MG63 (cell line): ENCODE data around the gene CDYL2. TPM values are rescaled to one million over a fixed set of nuclear protein-coding genes. Genes with fewer than 3 reads are reported as not detected.
A peak's percentile ranks its signal among the peaks of the same experiment; 100 is the strongest.
"Not testable (repeated sequence)": the region's sequence is repeated elsewhere in the genome, so short reads cannot be mapped to it uniquely, and the experiment has no call there.

Experiments
- DNase-seq: peaks from one replicate; pipeline ENCODE4 v3.0.0-alpha.2; 2020
- H3K27me3 ChIP-seq: fragments of 250-450 bp; sonication (Bioruptor Pico); 2 replicates; pipeline ENCODE4 v1.5.1; 2020; ENCODE audit warnings: mild to moderate bottlenecking, moderate library complexity
- H3K36me3 ChIP-seq: fragments of 250-450 bp; sonication (Bioruptor Pico); 2 replicates; pipeline ENCODE4 v1.5.1; 2020; ENCODE audit warnings: mild to moderate bottlenecking, moderate library complexity
- H3K4me3 ChIP-seq: fragments of 250-450 bp; sonication (Bioruptor Pico); 2 replicates; pipeline ENCODE4 v1.5.1; 2020; ENCODE audit warnings: mild to moderate bottlenecking, moderate library complexity
- H3K9me3 ChIP-seq: fragments of 250-450 bp; sonication (Bioruptor Pico); 2 replicates; pipeline ENCODE4 v1.5.1; 2020; ENCODE audit warnings: mild to moderate bottlenecking, moderate library complexity
- total RNA-seq: library from RNA; depleted of rRNA; stranded (reverse); fragments of >200 nt; shearing (Covaris generic); gene quantifications from 2 replicates; pipeline ENCODE4 v1.2.3, GENCODE V29; 2014; ENCODE audit warnings: low replicate concordance

The CDYL2 gene
- total RNA-seq, 1 experiment from 2014 or later = 0.56 TPM

GRCh38 chr16:80824623-80825364 lies 20.4 kb upstream of the CDYL2 start:
- H3K4me3 ChIP-seq = no peak overlapping the region
- no peaks in the 10 kb centered on the region for H3K27me3 ChIP-seq
- H3K9me3 ChIP-seq = no peaks in the 10 kb centered on the region
- H3K36me3 ChIP-seq = no peaks in the 10 kb centered on the region
- no peak for DNase-seq

DNA sequence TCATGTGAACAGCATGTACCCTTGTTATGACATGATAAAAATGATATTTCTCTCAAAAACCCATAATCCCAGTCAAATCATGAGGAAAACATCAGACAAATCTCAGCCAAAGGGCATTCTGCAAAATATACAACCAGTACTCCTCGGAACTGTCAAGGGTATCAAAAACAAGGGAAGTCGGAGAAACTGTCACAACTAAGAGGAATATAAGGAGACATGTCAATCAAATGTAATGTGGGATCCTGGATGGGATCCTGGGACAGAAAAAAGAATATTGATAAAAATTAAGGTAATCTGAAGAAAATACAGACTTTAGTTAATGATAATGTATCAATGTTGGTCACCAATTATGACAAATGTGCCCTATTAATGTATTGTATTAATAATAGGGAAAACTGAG lies 15.6 kb upstream of the CDYL2 start:
- Histone ChIP-seq H3K9me3 (no peaks in the 10 kb centered on the region), H3K36me3 (no peaks in the 10 kb centered on the region), H3K4me3 (no peak overlapping the region), H3K27me3 (no peaks in the 10 kb centered on the region)
- no peak for DNase-seq

GRCh38 chr16:80816356-80816755 lies 12.0 kb upstream of the CDYL2 start:
- H3K9me3 ChIP-seq = no peaks in the 10 kb centered on the region
- no peak for DNase-seq
- no peak overlapping the region for H3K4me3 ChIP-seq
- H3K36me3 ChIP-seq = no peaks in the 10 kb centered on the region
- no peaks in the 10 kb centered on the region for H3K27me3 ChIP-seq

DNA sequence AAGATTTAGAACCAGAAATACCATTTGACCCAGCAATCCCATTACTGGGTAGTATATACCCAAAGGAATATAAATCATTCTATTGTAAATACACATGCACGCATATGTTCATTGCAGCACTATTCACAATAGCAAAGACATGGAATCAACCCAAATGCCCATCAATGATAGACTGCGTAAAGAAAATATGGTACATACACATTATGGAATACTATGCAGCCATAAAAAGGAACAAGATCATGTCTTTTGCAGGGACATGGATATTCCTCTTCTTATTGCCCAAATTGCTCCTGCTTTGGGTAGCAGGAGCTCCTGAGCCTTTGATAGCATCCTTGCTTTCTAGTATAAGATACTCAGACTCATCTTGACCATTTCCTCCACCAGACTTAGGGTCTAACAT lies 10.9 kb upstream of the CDYL2 start:
- not testable (repeated sequence) for H3K36me3 ChIP-seq, H3K27me3 ChIP-seq, H3K4me3 ChIP-seq, H3K9me3 ChIP-seq, DNase-seq

DNA sequence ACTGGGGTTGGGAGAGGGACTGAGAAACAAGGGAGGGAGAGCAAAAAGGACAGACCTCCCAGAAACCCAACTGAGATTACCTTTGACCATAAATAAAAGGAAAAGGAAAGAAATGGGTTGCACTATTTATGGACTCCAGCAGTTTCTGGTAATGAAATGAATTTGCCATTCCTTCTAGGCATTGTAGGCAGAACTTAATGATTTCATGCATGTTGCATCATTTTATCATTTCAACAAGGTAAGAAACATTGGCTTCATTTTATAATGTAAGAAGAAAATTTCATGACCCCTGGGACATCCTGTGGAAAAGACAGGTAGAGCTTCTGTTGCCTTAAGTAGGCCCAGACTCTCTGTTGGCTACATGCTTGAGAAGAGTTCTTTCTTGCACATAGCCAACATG lies 8.2 kb upstream of the CDYL2 start:
- DNase-seq = no peak
- Histone ChIP-seq H3K9me3 (no peaks in the 10 kb centered on the region), H3K36me3 (no peaks in the 10 kb centered on the region), H3K27me3 (no peaks in the 10 kb centered on the region), H3K4me3 (no peak overlapping the region)

GRCh38 chr16:80809366-80809765 lies 5.0 kb upstream of the CDYL2 start:
- no peak for DNase-seq
- H3K9me3 ChIP-seq = no peaks in the 10 kb centered on the region
- H3K4me3 ChIP-seq = no peak overlapping the region

GRCh38 chr16:80807906-80808305 lies 3.5 kb upstream of the CDYL2 start:
- Histone ChIP-seq H3K4me3 (no peak overlapping the region), H3K27me3 (no peaks in the 10 kb centered on the region), H3K36me3 (no peaks in the 10 kb centered on the region), H3K9me3 (no peaks in the 10 kb centered on the region)
- DNase-seq = no peak

More at GRCh38 chr16:80809366-80809765, 5.0 kb upstream of the CDYL2 start:
- Histone ChIP-seq H3K27me3 (no peaks in the 10 kb centered on the region), H3K36me3 (no peaks in the 10 kb centered on the region)

DNA sequence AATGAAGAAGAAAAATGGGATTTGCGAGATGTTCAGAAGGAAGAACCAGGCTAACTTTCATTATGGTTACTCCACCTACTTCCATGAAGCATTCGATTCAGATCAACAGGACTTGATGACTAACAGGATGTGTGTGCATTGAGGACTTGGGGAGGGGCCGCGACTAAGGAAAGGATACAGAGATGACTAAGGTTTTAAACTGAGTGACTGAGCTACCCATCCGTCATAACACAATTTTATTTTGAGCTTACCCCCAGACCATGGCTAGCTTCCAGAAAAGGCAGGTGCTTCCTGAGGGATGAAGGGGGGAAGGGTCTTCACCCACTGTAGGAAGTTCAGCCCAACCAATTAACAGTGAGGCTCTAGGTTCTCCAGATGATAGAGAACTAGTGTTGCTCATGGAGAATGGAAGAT lies 2.5 kb upstream of the CDYL2 start:
- Histone ChIP-seq H3K4me3 (no peak overlapping the region), H3K9me3 (no peaks in the 10 kb centered on the region), H3K27me3 (no peaks in the 10 kb centered on the region), H3K36me3 (no peaks in the 10 kb centered on the region)
- DNase-seq = peak; percentile 31

- Histone ChIP-seq H3K4me3 (no peak overlapping the region), H3K36me3 (no peaks in the 10 kb centered on the region), H3K9me3 (no peaks in the 10 kb centered on the region), H3K27me3 (no peaks in the 10 kb centered on the region)
- DNase-seq = no peak
Measured at GRCh38 chr16:80806289-80806688, 1.9 kb upstream of the CDYL2 start.

DNA sequence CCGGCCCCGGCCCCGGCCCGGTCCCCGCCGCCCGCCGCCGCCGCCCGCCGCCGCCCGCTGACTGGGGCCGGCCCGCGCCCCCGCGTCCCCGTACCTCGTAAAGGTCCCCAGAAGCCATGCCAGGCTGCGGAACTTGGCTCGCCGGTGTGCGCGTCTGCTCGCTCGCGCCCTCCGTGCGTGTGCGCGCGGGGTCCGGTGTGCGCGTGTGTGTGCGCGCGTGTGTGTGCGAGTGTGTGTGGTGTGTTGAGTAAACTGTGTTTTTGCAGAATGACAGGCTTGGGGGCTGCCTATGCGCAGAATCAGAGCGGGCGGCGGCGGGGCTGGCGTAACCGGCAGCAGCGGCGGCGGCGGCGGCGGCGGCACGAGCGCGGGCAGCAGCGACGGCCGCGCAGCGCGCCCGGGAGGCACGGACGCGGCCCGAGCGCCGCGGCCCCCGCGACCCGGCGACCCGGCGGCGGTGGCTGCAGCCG lies 307 bp downstream of the CDYL2 start:
- H3K36me3 ChIP-seq = no peaks in the 10 kb centered on the region
- H3K4me3 ChIP-seq = peak overlapping the region; percentile 43
- H3K27me3 ChIP-seq = no peaks in the 10 kb centered on the region
- no peaks in the 10 kb centered on the region for H3K9me3 ChIP-seq
- peak; percentile 9 for DNase-seq

DNA sequence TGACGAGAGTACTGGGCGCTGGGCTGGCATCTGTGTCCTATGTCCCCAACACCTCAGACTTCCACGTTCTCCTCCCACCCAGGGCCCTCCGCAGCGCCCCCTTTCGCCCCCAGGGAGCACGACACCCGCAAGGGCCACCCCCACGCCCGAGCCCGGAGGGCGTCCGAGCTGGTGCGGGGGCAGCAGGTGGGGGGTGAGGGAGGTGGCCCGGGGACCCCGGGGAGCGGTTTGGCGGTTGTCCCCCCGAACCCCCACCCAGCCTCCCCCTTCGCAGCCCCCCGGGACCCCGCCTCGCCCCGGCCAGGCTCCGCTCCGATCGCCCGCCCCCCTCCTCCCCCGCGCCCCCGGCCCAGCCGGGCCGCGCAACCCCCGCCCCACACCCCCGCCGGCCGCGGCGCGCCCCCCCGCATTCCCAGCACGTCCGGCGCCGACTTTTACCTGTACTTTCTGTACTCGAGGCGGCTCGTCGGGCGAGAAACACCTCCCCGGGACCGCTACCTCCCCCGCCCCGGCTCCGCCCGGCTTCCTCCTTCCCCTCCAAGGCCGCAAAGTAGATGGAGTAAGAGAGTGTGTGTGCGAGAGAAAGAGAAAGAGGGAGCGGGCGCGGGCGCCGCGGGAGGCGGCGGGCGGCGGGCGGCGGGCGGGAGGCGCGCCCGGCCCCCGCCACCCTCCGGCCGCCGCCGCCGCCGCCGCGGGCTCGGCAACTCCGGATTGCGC lies 901 bp downstream of the CDYL2 start:
- Histone ChIP-seq H3K4me3 (no peak overlapping the region), H3K27me3 (no peaks in the 10 kb centered on the region), H3K36me3 (no peaks in the 10 kb centered on the region), H3K9me3 (no peaks in the 10 kb centered on the region)
- DNase-seq = no peak

DNA sequence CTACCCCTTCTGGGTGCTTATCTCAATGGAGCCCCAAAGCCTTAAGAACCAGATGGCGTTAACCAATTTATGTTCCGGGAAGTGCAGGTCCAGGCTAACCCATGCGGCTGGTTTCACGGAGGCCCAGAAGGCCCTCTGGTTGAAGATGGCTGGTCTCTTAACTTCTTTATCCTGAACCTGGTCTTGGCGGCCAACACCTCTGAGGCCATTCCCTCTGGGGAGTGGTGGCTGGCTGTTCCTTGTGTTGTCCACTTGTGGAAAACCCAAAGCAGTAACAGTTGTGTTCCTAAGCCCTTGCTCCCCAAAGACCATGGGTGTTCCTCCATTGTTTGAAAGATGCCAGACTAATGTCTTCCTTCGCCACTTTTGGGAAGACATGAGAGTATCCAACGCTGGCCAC lies 1.5 kb downstream of the CDYL2 start:
- DNase-seq = no peak
- Histone ChIP-seq H3K4me3 (no peak overlapping the region), H3K27me3 (no peaks in the 10 kb centered on the region), H3K9me3 (no peaks in the 10 kb centered on the region), H3K36me3 (no peaks in the 10 kb centered on the region)

- no peaks in the 10 kb centered on the region for H3K36me3 ChIP-seq
- no peak for DNase-seq
- no peaks in the 10 kb centered on the region for H3K27me3 ChIP-seq
- H3K4me3 ChIP-seq = no peak overlapping the region
- no peaks in the 10 kb centered on the region for H3K9me3 ChIP-seq
Measured at GRCh38 chr16:80802138-80802537, 2.3 kb downstream of the CDYL2 start.

- no peaks in the 10 kb centered on the region for H3K36me3 ChIP-seq
- no peak for DNase-seq
- no peaks in the 10 kb centered on the region for H3K27me3 ChIP-seq
- no peak overlapping the region for H3K4me3 ChIP-seq
- no peaks in the 10 kb centered on the region for H3K9me3 ChIP-seq
Measured at GRCh38 chr16:80794071-80794470, 10.3 kb downstream of the CDYL2 start.

DNA sequence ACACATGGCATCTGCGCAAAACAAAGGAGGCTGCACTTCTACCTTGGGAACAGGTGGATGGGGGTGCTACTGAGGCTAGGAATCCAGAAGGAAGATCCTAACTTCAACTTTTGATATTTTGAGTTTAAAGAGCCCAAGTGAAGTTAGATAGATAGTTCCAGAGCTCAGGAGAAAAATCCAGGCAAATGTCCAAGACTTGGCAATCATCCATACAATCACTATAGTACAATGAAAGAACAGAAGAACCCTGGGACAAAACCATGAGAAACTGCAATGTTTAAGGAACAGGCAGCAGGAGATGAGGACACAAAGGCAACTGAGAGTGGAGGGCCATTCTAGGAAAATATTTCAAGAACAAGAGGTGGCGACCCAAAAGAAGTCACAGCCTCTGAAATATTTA lies 12.4 kb downstream of the CDYL2 start:
- Histone ChIP-seq H3K27me3 (no peaks in the 10 kb centered on the region), H3K9me3 (no peaks in the 10 kb centered on the region), H3K36me3 (no peaks in the 10 kb centered on the region), H3K4me3 (no peak overlapping the region)
- no peak for DNase-seq

- Histone ChIP-seq H3K9me3 (no peaks in the 10 kb centered on the region), H3K4me3 (no peak overlapping the region), H3K36me3 (no peaks in the 10 kb centered on the region), H3K27me3 (no peaks in the 10 kb centered on the region)
- no peak for DNase-seq
Measured at GRCh38 chr16:80791411-80791810, 13.0 kb downstream of the CDYL2 start.

DNA sequence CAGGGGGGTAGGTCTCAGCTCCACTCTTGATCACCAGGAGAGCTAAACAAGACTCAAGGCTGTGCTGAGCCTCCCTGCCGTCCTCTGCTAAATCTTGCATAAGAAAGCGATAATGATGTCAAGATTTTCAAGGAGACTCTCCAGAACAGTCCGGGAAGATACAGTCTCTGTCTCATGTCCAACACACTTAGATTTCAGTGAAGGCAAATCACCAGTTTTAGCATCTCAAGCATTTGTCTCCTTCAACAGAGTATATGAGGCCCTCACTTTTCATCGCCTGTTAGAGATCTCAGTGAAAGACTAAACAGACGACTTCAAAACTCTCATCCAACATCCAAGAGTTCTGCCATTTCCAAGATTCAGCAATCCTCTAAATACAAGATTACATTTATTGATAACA lies 13.6 kb downstream of the CDYL2 start:
- Histone ChIP-seq H3K4me3 (no peak overlapping the region), H3K36me3 (no peaks in the 10 kb centered on the region), H3K9me3 (no peaks in the 10 kb centered on the region), H3K27me3 (no peaks in the 10 kb centered on the region)
- DNase-seq = no peak

GRCh38 chr16:80788027-80788426 lies 16.4 kb downstream of the CDYL2 start:
- Histone ChIP-seq H3K27me3 (no peaks in the 10 kb centered on the region), H3K36me3 (no peaks in the 10 kb centered on the region), H3K4me3 (no peak overlapping the region), H3K9me3 (no peaks in the 10 kb centered on the region)
- DNase-seq = no peak
